ENCODE data around the gene VKORC1L1. TPM values are rescaled to one million over a fixed set of nuclear protein-coding genes. Genes with fewer than 3 reads are reported as not detected.
"Not testable (repeated sequence)": the region's sequence is repeated elsewhere in the genome, so short reads cannot be mapped to it uniquely, and the experiment has no call there.

The VKORC1L1 gene
- total RNA-seq, 2 experiments from 2014 or later: 10.9 to 11.1 TPM

DNA sequence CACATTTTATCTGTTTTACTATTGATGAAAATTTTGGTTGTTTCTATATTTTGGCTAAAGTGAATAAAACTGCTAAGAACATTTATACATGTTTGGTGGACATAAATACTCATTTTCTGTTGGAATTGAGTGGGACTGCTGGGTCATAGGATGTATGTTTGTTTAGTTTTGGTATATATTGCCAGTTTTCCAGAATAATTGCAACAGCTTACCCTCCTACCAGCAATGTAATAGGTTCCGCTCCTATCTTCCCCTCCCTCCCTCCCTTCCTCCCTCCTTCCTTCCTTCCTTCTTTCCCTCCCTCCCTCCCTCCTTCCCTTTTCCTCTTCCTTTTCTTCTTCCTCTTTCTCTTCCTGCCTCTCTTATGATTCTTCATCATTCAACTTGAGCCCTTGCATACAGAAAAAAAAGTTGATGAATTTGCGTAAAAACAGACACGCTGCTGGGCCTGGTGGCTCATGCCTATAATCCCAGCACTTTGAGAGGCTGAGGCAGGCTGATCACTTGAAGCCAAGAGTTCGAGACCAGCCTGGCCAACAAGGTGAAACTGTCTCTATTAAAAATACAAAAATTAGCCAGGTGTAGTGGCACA is 23.5 kb downstream of the VKORC1L1 start:
- DNase-seq (no peak), ATAC-seq (ENCODE audit: low read depth) (no peak)
- POLR2A ChIA-PET: no interaction called here
- H3K27ac Mint-ChIP-seq: no peak overlapping the region
- H3K9me3 Mint-ChIP-seq: peaks cover 7% of the 10 kb centered on the region
- H3K4me1 Mint-ChIP-seq: peaks cover 2% of the 10 kb centered on the region
- H3K4me3 Mint-ChIP-seq: no peak overlapping the region
- peaks cover 17% of the 10 kb centered on the region for H3K36me3 Mint-ChIP-seq
- H3K27me3 Mint-ChIP-seq: no peaks in the 10 kb centered on the region

DNA sequence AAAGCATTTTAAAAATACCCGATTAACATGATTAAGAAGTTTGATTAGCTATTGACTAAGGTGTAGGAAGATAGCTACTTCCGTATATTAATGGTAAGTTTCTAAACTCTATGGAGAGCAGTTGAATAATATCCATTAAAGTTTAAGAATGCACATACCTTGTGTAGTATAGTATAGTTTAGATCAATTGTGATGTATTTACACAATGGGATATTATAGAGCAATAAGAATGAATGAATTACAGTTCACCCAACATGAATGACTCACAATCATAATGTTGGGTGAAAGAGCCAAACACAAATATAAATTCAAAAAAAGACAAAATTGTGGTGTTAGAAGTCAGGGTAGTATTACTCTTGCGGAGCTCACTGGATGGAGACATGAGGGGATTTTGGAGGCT is 24.4 kb downstream of the VKORC1L1 start:
- Mint-ChIP-seq H3K9me3 (peaks cover 12% of the 10 kb centered on the region), H3K36me3 (peaks cover 24% of the 10 kb centered on the region)
- H3K27me3 Mint-ChIP-seq; ATAC-seq (ENCODE audit: low read depth); H3K27ac Mint-ChIP-seq; DNase-seq; H3K4me3 Mint-ChIP-seq; POLR2A ChIA-PET; H3K4me1 Mint-ChIP-seq: not testable (repeated sequence)

DNA sequence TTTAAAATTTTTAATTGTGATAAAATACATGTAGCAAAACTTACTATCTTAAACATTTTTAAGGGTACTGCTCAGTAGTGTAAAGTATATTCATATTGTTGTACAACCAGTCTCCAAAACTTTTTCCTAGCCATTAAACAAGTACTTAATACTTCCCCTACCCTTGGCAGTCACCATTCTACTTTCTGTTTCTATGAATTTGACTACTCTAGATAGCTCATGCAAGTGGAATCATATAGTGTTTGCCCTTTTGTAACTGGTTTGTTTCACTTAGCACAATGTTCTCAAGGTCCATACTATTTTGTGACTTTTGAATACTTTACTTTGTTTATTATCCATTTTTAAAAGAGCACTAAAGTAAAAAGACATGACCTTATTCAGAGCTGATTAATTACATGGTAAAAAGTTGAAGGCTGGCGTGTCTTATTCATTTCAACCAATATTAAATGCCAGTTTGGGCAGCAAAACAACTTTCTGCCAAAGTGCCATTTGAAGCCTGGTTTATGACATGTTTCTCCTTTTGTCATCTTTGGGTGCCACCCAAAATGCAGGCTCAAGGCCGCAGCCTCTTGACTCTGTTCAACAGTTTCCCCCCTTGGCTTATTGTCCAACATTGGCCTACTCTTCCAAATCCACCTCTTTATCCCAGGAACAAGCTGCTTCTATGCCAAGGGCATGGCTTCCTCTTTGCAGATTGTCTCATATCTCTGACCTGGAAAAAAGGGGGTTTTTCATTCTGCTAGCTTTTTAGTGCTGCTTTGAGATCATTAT is 26.0 kb downstream of the VKORC1L1 start:
- H3K4me3 Mint-ChIP-seq, H3K4me1 Mint-ChIP-seq: not testable (repeated sequence)

DNA sequence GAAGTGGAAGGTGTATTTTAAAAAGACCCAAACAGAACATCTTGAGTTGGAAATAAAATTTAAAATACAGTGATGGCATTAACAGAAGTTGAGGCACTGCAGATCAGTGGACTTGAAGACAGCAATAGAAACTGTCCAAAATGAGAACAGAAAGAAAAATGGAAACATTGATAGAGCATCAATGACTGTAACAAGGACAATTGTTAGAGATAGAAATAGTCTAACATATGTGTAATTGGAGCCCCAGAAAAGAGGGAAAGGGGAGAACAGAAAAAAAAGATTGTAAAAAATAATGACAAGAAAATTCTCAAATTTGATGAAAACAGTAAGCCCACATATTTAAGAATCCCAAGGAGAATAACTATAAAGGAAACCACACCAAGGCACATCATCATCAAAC is 29.4 kb downstream of the VKORC1L1 start:
- H3K36me3 Mint-ChIP-seq: peaks cover 38% of the 10 kb centered on the region

More for the DNA sequence above, 26.0 kb downstream of the VKORC1L1 start:
- H3K27me3 Mint-ChIP-seq; DNase-seq; H3K27ac Mint-ChIP-seq; ATAC-seq (ENCODE audit: low read depth); POLR2A ChIA-PET: not testable (repeated sequence)
- H3K9me3 Mint-ChIP-seq: peaks cover 15% of the 10 kb centered on the region
- H3K36me3 Mint-ChIP-seq: peaks cover 31% of the 10 kb centered on the region

DNA sequence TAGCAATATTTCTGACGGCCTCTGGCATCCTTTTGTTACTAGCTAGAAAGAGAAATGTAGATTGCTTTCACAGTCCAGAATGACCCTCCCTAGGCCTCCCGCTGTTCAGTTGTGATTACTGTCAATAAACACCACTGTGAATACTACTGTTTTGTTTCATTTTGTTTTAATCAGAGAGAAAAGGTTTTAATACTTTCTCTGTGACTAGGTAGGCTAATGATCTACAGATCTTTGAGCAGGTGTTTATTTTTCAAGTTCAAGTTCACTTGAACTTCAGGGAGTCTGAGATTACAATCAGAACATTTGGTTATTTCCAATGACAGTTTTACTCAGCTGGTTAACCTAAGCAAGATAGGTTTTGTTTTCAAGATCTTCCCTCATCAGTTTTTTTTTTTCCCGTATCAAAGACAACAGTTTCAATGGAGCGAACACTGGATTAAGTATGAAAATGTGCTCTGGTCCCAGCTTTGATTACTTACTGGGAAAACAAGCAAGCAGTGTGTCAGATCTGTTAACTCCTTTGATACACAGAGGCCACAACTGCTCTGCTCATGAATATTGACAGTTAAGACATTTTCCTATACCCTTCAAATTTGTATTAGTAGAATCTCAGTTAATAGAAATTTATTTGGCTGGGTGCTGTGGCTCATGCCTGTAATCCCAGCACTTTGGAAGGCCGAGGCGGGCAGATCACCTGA is 34.8 kb downstream of the VKORC1L1 start:
- ATAC-seq (ENCODE audit: low read depth): no peak
- DNase-seq: no peak
- POLR2A ChIA-PET: no interaction called here
- Mint-ChIP-seq H3K4me3 (no peak overlapping the region), H3K27ac (no peak overlapping the region), H3K36me3 (peaks cover 11% of the 10 kb centered on the region), H3K27me3 (no peaks in the 10 kb centered on the region), H3K9me3 (no peaks in the 10 kb centered on the region), H3K4me1 (peaks cover 4% of the 10 kb centered on the region)

More for the DNA sequence above, 29.4 kb downstream of the VKORC1L1 start:
- Mint-ChIP-seq H3K27me3 (no peaks in the 10 kb centered on the region), H3K4me1 (peaks cover 2% of the 10 kb centered on the region), H3K9me3 (peaks cover 15% of the 10 kb centered on the region), H3K27ac (no peak overlapping the region), H3K4me3 (no peak overlapping the region)
- ATAC-seq (ENCODE audit: low read depth) (no peak), DNase-seq (no peak)
- POLR2A ChIA-PET: no interaction called here

DNA sequence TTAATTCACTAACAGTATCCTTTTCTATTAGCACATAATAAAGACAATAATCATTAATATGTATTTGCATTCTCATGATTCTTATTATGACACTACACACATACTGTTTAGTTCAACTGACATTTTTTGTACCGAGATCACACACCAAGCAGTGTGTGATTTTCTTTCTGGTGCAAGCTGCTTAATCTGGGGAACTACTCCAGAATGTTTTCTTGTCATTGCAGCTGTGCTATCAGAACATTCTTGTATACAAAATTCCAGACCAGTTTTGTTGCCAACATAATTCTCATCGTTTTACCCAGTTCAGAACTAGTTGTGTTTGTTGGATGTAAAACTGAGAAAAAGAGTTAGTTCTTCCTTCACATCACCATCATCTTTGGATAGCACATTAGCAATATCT is 37.4 kb downstream of the VKORC1L1 start:
- Mint-ChIP-seq H3K36me3 (peaks cover 6% of the 10 kb centered on the region), H3K9me3 (no peaks in the 10 kb centered on the region), H3K4me3 (no peak overlapping the region), H3K27ac (no peak overlapping the region), H3K4me1 (peaks cover 4% of the 10 kb centered on the region), H3K27me3 (no peaks in the 10 kb centered on the region)
- POLR2A ChIA-PET: no interaction called here
- ATAC-seq (ENCODE audit: low read depth) (no peak), DNase-seq (no peak)

DNA sequence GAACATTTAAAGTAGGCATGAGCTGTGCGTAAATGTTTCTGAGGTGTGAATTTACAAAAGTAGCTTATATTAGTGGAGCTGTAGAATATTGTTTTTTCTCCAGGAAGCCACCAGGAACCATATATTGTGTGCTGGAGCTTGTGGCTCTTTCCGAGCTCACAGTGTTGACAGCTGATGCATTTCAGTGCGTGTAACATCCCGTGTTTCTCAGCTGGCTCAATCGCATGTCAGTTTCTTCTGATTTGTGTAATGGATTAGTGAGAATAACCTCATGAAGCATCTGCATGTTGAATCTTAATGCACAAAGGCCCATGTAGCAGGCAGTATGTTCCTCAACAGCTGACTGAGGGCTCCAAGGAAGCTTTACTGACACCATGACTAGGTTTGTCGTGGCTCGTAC is 39.4 kb downstream of the VKORC1L1 start:
- DNase-seq (no peak), ATAC-seq (ENCODE audit: low read depth) (no peak)
- Mint-ChIP-seq H3K36me3 (peaks cover 7% of the 10 kb centered on the region), H3K27ac (no peak overlapping the region), H3K4me3 (no peak overlapping the region), H3K27me3 (no peaks in the 10 kb centered on the region), H3K9me3 (no peaks in the 10 kb centered on the region), H3K4me1 (peaks cover 3% of the 10 kb centered on the region)
- POLR2A ChIA-PET: no interaction called here

DNA sequence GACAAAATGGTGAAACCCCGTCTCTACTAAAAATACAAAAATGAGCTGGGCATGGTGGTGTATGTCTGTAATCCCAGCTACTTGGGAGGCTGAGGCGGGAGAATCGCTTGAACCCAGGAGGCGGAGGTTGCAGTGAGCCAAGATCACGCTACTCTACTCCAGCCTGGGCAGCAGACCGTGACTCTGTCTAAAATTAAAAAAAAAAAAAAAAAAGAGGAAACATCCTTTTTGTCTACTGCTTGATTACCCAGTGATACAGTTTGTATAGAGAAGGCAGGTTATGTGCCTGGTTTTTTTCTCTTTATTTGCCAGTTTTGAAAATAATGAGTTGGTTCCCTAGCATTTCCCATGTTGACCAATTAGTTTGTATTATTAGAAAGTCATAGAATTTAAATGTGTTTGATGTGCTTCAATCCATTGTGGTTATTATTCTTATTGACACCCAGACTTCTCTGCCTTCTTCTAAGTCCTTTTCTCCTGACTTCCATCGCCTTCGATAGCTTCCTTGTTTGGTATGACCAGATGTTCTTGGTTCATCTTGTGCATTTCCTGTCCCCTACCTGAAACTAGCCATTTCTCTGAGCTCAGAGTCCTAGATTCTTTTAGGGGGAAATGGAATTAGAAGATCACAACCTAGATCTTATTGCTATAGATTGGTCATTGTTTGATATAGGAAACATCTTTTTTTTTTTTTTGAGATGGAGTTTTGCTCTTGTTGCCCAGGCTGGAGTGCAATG is 43.2 kb downstream of the VKORC1L1 start:
- Mint-ChIP-seq H3K36me3 (peaks cover 14% of the 10 kb centered on the region), H3K4me3 (no peak overlapping the region), H3K27ac (no peak overlapping the region), H3K4me1 (peaks cover 3% of the 10 kb centered on the region), H3K9me3 (no peaks in the 10 kb centered on the region), H3K27me3 (no peaks in the 10 kb centered on the region)
- ATAC-seq (ENCODE audit: low read depth): no peak
- DNase-seq: no peak
- POLR2A ChIA-PET: no interaction called here

DNA sequence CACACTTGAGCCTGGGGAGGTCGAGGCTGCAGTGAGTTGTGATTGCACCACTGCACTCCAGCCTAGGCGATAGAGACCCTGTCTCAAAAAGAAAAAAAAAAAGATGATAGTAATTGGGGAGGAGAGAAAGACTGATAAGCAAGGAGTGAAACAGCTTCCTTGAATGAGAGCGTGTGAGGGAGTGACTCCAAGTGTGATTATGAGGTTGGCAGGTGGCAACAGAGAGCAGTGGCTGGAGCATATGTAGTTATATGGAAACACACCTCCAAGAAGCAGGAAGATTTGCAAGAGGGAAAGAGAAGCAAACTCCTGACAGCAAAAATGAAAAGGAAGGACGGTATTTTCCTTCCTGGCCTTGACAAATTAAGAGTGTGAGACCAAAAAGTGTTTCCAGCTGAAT is 50.4 kb downstream of the VKORC1L1 start:
- no peak overlapping the region for H3K27ac Mint-ChIP-seq
- H3K36me3 Mint-ChIP-seq: peaks cover 11% of the 10 kb centered on the region
- no peak for DNase-seq
- no peaks in the 10 kb centered on the region for H3K4me1 Mint-ChIP-seq
- ATAC-seq (ENCODE audit: low read depth): no peak
- POLR2A ChIA-PET: no interaction called here
- H3K4me3 Mint-ChIP-seq: no peak overlapping the region
- H3K27me3 Mint-ChIP-seq: no peaks in the 10 kb centered on the region
- no peaks in the 10 kb centered on the region for H3K9me3 Mint-ChIP-seq

DNA sequence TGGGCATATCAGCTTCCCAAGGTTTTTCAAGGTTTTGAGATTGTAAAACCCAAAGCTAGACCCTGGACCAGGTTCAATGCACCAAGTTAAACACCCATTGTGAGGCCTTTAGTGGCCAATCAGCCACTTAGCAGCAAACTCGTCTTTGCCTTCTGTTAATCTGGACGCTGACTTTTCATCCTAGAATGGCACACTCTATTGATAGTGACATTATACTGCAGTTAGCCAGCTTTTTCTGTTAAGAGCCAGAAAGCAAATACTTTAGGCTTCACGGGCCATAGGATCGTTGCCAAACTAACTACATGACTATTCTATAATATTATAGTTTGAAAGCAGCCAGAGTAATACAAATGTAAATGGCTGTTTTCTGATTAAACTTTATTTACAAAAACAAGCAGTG is 51.3 kb downstream of the VKORC1L1 start:
- no peaks in the 10 kb centered on the region for H3K4me1 Mint-ChIP-seq
- DNase-seq (no peak), ATAC-seq (ENCODE audit: low read depth) (no peak)
- H3K9me3 Mint-ChIP-seq: no peaks in the 10 kb centered on the region
- H3K36me3 Mint-ChIP-seq: peaks cover 8% of the 10 kb centered on the region
- POLR2A ChIA-PET: no interaction called here
- H3K27me3 Mint-ChIP-seq: no peaks in the 10 kb centered on the region
- H3K4me3 Mint-ChIP-seq: no peak overlapping the region
- no peak overlapping the region for H3K27ac Mint-ChIP-seq

DNA sequence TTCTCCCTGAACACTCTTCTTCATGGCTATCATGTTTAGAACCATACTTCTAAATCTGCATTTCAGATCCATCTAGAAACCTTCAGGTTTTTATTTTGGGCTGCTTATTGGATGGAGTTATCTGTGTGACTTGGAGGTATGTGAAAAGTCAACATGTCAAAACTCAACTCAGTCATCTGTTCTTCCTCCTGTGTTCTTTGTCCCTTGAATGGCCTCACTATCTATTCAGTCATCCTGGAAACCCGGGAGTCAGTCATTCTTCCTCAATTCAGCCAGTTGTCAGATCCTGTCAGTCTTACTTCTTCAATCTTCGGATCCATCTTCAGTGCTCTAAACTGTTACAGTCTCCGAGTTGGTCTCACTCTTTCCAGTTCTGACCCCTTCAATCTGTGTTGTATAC is 52.2 kb downstream of the VKORC1L1 start:
- peaks cover 6% of the 10 kb centered on the region for H3K36me3 Mint-ChIP-seq
- H3K27ac Mint-ChIP-seq: no peak overlapping the region
- ATAC-seq (ENCODE audit: low read depth): no peak

DNA sequence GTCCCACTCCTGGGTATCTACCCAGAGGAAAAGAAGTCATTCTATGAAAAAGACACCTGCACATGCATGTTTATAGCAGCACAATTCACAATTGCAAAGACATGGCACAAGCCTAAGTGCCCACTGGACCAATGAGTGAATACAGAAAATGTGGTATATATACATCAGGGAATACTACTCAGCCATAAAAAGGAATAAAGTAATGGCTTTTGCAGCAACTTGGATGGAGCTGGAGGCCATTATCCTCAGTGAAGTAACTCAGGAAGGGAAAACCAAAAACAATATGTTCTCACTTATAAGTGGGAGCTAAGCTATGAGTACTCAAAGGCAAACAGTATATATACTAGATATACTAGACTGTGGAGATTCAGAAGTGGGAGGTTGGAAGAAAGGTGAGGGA is 53.7 kb downstream of the VKORC1L1 start:
- peaks cover 6% of the 10 kb centered on the region for H3K36me3 Mint-ChIP-seq
- ATAC-seq (ENCODE audit: low read depth) (no peak), DNase-seq (no peak)
- H3K9me3 Mint-ChIP-seq: no peaks in the 10 kb centered on the region
- no peak overlapping the region for H3K27ac Mint-ChIP-seq
- no peaks in the 10 kb centered on the region for H3K4me1 Mint-ChIP-seq
- no peak overlapping the region for H3K4me3 Mint-ChIP-seq
- POLR2A ChIA-PET: no interaction called here
- H3K27me3 Mint-ChIP-seq: no peaks in the 10 kb centered on the region

More for the DNA sequence above, 52.2 kb downstream of the VKORC1L1 start:
- H3K4me1 Mint-ChIP-seq: no peaks in the 10 kb centered on the region
- POLR2A ChIA-PET: no interaction called here
- no peaks in the 10 kb centered on the region for H3K27me3 Mint-ChIP-seq
- DNase-seq: no peak
- no peaks in the 10 kb centered on the region for H3K9me3 Mint-ChIP-seq
- no peak overlapping the region for H3K4me3 Mint-ChIP-seq
